Smooth muscle cell of trachea (primary cell): Measurements from ENCODE around the gene FOLH1. TPM values are rescaled to one million over a fixed set of nuclear protein-coding genes. Genes with fewer than 3 reads are reported as not detected.

Source experiments
- total RNA-seq: library from RNA; depleted of rRNA; stranded (reverse); fragments of >200 nt; gene quantifications from 2 replicates; pipeline ENCODE4 v1.2.1, GENCODE V29; 2014

Gene FOLH1
- 0.17 TPM in 1 of 2 replicates, not detected in the other for total RNA-seq

GRCh38 chr11:49208006-49208721 lies at the start of gene FOLH1:
Gene FOLH1, minus strand, starts transcription at chr11:49208602. Its CDS starts 193 bp downstream, at chr11:49208409.

Other genes starting within 250 kb of the FOLH1 start
- not detected in 2 replicates for gene TRIM51G, start 224.7 kb downstream of the FOLH1 start, total RNA-seq
- gene TRIM49B, start 179.8 kb downstream of the FOLH1 start, total RNA-seq: not detected in 2 replicates
- gene TRIM64C, start 149.5 kb downstream of the FOLH1 start, total RNA-seq: not detected in 2 replicates